Measurements from ENCODE around the gene SPDL1.
"Not testable (repeated sequence)": the region's sequence is repeated elsewhere in the genome, so short reads cannot be mapped to it uniquely, and the experiment has no call there.

Gene SPDL1

GRCh38 chr5:169574134-169574646 lies 9.4 kb upstream of the SPDL1 start:
- no peak for DNase-seq

GRCh38 chr5:169576181-169576598 lies 7.4 kb upstream of the SPDL1 start:
- DNase-seq: no peak

GRCh38 chr5:169577951-169578350 lies 5.6 kb upstream of the SPDL1 start:
- no peak for DNase-seq

DNA sequence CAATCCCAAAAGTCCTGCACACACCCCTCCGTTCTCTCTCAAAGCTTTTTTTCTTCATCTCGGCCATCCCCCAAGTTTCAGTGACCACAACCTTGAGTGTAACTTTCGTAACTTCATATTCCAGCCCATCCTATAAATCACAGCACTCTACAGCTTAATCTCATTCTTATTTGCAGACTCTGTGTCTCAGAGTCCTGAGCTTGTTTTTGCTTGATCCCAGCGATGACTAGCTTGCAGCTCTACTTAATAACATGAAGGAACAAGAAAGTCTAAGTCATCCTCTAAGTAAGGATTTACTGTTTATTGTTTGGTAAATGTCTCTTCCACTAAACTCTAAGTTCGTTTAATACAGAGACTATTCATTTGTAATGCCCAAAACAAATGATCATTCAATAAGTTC lies 2.6 kb upstream of the SPDL1 start:
- DNase-seq: no peak

GRCh38 chr5:169581580-169582227 lies 1.9 kb upstream of the SPDL1 start:
- peak in 28 of 56 donors; percentile 1 to 76 (median 9) for DNase-seq

GRCh38 chr5:169583101-169583423 lies 511 bp upstream of the SPDL1 start:
- DNase-seq: peak in 1 of 56 donors; percentile 56

DNA sequence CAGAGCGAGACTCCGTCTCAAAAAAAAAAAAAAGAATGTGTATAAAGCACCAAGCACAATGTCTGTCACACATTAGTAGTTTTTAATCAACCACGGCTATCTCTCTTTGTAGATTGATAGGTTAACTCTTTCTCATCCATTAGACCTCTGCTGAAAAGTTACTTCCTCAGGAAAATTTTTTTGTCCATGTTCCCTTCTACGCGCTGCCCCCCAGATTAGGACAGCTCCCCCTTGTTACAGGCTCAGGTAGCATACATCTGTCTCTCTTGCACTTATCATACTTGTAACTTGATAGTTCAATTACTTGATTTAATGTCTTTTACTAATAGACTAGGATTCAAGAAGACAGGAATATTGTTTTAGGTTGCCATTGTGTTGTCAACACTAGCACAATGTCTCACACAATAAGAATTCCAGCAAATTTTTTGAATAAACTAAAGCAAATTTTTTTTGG lies 1.5 kb downstream of the SPDL1 start:
- DNase-seq: no peak

DNA sequence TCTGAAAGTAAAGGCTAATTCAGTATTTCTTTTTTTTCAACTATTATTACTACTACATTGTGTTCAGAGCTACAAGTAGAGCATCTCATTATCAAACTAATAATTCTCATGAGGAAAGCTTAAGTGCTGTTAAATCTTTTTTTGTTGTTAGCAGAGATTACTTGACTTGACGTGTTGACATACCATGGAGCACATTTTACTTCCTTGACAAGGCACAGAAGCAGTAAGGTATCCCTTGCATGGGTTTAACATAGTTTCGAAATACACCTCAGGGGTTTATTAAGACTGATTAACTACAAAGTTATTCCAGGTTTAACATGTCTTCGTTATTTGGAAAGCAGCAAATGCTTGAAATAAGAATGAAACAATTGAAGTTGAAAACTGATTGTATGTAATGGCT lies 7.0 kb downstream of the SPDL1 start:
- no peak for DNase-seq

DNA sequence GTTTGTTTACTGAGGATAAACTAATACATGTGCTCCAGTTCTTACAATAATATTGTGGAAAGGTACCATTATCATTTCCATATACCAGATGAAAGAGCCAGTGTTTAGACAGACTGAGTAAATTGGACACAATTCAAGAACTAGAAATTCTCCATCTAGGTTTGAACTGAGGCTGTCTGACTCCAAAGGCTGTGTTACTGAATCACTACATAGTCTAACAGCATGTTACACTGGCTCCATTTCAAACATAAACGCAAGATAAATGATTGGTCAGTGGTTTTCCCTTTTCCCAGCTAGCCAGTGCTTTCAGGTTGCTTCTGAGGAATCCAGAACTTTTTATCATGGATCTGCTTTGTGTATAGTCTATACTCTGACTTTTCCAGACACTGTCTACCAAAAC lies 8.1 kb downstream of the SPDL1 start:
- no peak for DNase-seq

GRCh38 chr5:169592937-169593650 lies 9.5 kb downstream of the SPDL1 start:
- no peak for DNase-seq

DNA sequence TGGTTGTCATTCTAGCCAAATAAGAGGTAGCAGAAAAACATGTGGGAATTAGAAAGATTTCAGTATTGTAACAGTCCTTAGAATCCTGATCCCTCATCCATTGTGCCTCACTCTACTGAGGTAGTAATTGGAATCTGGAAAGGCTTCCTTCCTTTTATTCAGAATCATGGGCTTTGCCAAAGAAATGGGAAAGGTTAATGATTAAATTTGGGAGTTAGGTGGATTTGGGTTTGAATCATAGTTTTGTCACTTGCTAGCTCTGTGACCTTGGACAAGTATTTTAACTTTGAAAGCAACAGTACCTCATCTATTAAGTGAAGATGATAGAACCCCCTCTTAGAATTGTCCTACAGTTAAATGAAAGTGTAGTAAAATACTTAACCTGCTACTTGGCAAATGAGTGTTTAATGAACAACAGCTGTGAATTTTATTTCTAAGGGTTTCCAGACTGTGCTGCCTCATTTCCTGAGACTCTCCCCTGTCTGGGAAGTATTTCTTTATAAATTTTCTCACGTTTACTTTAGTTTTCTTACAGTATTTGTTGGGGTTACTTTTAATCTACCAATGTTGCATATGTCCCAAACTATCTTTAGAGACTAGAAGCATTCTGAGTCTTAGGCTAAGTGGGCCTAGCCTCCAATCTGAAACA lies 11.7 kb downstream of the SPDL1 start:
- DNase-seq: no peak

- no peak for DNase-seq
These were observed 15.9 kb downstream of the SPDL1 start for GRCh38 chr5:169599451-169599850.

- DNase-seq: no peak
These were observed 19.0 kb downstream of the SPDL1 start for GRCh38 chr5:169602535-169602934.

GRCh38 chr5:169606279-169606678 lies 22.7 kb downstream of the SPDL1 start:
- DNase-seq: no peak

DNA sequence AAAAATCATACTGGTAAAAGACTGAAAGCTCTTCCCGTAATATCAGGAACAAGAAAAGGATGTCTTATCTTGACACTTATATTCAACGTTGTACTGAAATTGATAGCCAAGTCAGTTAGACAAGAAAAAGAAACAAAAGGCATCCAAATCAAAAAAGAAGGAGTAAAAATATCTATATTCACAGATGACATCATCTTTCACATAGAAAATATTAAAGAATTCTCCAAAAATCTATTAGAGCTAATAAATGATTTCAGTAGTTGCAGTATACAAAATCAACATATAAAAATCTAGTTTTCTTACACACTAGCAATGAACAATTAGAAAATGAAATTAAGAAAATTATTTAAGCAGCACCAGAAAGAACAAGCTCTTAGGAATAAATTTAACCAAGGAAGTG lies 24.3 kb downstream of the SPDL1 start:
- no peak for DNase-seq

GRCh38 chr5:169609716-169610115 lies 26.1 kb downstream of the SPDL1 start:
- DNase-seq: no peak

DNA sequence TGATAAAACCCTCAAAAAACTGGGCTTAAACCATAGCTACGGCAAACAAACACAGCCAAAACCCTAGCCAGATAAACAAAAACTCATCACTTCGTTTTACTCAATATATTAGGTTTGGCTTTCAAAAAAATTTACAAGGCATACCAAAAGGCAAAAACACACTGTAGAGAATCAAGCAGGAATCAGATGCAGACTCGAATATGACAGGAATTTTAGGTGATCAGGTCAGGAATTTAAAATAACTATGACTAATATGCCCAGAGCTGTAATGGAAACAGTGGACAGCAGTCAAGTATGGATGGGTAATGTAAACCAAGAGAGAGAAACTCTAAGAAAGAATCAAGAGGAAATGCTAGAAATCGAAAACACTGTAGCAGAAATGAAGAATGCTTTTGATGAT lies 27.0 kb downstream of the SPDL1 start:
- no peak for DNase-seq

DNA sequence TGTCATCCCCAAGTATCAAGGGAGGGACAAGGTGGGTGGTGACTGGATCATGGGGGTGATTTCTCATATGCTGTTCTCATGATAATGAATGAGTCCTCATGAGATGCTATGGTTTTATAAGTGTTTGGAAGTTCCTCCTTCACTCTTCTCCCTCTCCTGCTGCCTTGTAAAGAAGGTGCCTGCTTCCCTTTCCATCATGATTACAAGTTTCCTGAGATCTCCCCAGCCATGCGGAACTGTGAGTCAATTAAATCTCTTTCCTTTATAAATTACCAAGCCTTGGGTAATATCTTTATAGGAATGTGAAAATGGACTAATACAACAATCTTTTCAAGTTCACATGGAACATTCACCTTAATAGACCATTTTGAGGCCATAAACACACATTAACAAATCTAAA lies 32.0 kb downstream of the SPDL1 start:
- no peak for DNase-seq

GRCh38 chr5:169624307-169624706 lies 40.7 kb downstream of the SPDL1 start:
- DNase-seq: not testable (repeated sequence)

DNA sequence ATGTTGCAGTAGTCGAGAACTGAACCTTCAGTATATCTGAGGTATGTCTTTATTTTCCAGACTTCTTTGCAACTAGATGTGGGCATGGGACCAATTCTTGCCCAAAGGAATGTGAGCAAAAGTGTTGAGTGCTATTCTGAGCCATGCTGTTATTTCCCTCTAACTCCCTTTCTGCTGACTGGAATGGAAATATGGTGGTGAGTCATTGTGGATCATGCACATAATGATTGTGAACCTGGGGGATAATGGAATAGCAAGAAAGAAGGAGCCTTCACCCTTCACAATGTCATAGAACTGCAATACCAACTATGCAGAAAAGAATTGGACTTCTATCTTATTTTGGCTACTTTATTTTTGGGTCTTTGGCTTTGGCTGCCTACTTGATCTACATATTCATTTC lies 43.2 kb downstream of the SPDL1 start:
- no peak for DNase-seq

- no peak for DNase-seq
These were observed 44.0 kb downstream of the SPDL1 start for GRCh38 chr5:169627551-169627950.

DNA sequence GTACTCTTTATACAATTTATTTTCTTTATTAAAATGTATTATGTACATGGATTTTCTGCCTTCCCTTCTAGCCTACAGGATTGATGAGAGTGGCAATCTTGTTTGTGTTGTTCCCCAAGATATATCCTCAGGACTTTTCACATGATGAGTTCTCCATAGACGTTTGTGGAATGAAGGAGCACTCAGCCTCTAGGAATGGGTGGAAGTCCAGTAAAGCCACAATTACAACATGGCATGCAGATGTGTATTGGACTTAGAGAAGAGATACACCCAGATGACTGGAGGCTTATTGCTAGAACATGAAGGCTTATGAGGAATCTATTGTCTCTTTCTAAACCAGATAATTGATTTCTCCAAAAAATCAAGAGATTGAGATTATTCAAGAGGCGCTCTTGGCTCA lies 45.3 kb downstream of the SPDL1 start:
- DNase-seq: no peak

Measured in amygdala (tissue), 56 donors.